Esophagus muscularis mucosa (tissue), 4 donors: ENCODE measurements around the gene PTPRN2. TPM values are rescaled to one million over a fixed set of nuclear protein-coding genes. Genes with fewer than 3 reads are reported as not detected.

Source experiments
- DNase-seq: peaks from one replicate; pipeline ENCODE4 v3.0.0-alpha.2; 2017; ENCODE audit errors: extremely low spot score
- H3K27ac ChIP-seq, 4 donors: fragments of 200-600 bp; sonication (generic); replicated peaks in 1 of 4; 1 replicate in 3 of 4; 2 replicates in 1 of 4; pipeline ENCODE4 v1.5.1; 2016 to 2019; ENCODE audit warnings: mild to moderate bottlenecking in 1 of 4
- H3K27me3 ChIP-seq, 4 donors: fragments of 200-600 bp; sonication (generic); one replicate each; pipeline versions ENCODE4 v1.5.1 to v1.6.0; 2016 to 2019
- H3K36me3 ChIP-seq, 4 donors: fragments of 200-600 bp; sonication (generic); one replicate each; pipeline ENCODE4 v1.5.1; 2016 to 2019
- H3K4me1 ChIP-seq, 4 donors: fragments of 200-600 bp; sonication (generic); one replicate each; pipeline ENCODE4 v1.5.1; 2016 to 2019
- H3K4me3 ChIP-seq, 4 donors: fragments of 200-600 bp; sonication (generic); 1 replicate in 2 of 4; 2 replicates in 2 of 4; pipeline ENCODE4 v1.5.1; 2016 to 2019; ENCODE audit warnings: mild to moderate bottlenecking in 4 of 4, moderate library complexity in 1 of 4
- H3K9me3 ChIP-seq, 4 donors: fragments of 200-600 bp; sonication (generic); 1 replicate in 3 of 4; 2 replicates in 1 of 4; pipeline ENCODE4 v1.5.1; 2016 to 2019
- EP300 ChIP-seq: sonication (generic); formaldehyde crosslinking; IDR thresholded peaks from one replicate; pipeline ENCODE4 v1.6.1; 2017; ENCODE audit warnings: antibody characterized with exemption
- POLR2A ChIP-seq: fragments of 450-650 bp; IDR thresholded peaks from one replicate; pipeline ENCODE4 v1.6.1; 2017; ENCODE audit warnings: antibody characterized with exemption, moderate library complexity, mild to moderate bottlenecking, low read depth
- POLR2AphosphoS5 ChIP-seq, 2 donors: sonication (generic); formaldehyde crosslinking; IDR thresholded peaks; one replicate each; pipeline ENCODE4 v1.6.1; 2017; ENCODE audit warnings: antibody characterized with exemption in 2 of 2
- WGBS: methylation state at CpG from one replicate; pipeline ENCODE4 v1.1.5; 2018; 5-methylcytosine and 5-hydroxymethylcytosine counted together
- intact Hi-C: fragments of 100-400 bp; cut with DNase I; formaldehyde crosslinking; loops from one replicate; pipeline ENCODE4 v1.15.1; 2023
- total RNA-seq, 4 donors: library from RNA; depleted of rRNA; stranded (reverse); fragments of >200 nt; gene quantifications; one replicate each; pipeline versions ENCODE4 v1.1.0 to v1.2.1, GENCODE V29; 2016
- TF ChIP-seq, protein P1 (sequence below), 3 experiments: fragments of 200-600 bp in 2 of 3; fragments of 450-650 bp in 1 of 3; sonication (generic) in 2 of 3; IDR thresholded peaks; one replicate each; pipeline ENCODE4 v1.5.1; 2017 to 2019; ENCODE audit warnings: antibody characterized with exemption in 3 of 3, mild to moderate bottlenecking in 2 of 3, moderate library complexity in 1 of 3

PTPRN2 gene
- total RNA-seq, 4 donors from 2014 or later, result 2.1 to 3.1 (median 3.1) TPM

DNA sequence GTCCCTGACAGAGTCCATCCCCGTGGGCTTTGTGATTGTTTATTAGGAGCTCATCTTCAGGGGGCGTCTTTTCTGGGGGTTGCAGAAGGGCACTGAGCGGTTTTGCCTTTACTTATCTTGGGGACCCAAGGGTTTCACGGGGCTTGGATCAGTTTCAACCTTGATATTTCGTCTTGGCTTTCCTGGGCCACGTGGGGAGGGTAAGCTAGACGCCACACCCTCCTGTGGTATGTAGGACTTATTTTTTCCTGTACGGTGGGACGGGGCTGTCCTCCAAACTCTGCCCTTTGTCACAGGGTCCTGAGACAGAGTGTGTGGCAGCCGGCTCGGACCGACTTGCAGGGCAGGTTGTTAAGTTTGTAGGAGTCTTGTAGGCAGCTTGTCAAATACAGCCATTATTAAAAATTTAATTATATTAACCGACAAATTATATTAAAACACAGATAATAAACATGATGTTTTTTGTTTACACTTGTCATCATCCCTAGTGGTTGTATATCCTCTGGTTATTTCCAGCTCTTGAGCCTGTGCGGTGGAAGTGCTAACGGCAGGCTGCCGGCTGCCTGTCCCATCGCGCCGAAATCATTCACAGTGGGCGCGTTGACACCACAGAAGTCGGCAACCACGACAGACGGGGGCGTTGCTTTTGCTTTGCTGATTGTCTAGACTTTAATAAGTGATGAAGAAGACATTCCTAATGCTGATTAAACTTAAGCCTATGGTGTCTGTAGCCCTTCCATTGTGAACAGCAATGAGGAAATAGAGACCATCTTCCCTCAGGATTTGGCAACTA lies 1057.7 kb downstream of the PTPRN2 start:
- intact Hi-C loops, result no loop called here
- no peak for DNase-seq
- 73% methylated on average over 25 of the region's 25 CpGs for WGBS
- no peak overlapping the region for H3K27ac ChIP-seq
- H3K9me3 ChIP-seq, result peaks cover 0 to 43% (median 17%) of the 10 kb centered on the region in 4 donors
- no peaks in the 10 kb centered on the region for H3K36me3 ChIP-seq
- TF ChIP-seq POLR2A, result no peak
- TF ChIP-seq EP300, result no peak
- TF ChIP-seq, protein P1, sequence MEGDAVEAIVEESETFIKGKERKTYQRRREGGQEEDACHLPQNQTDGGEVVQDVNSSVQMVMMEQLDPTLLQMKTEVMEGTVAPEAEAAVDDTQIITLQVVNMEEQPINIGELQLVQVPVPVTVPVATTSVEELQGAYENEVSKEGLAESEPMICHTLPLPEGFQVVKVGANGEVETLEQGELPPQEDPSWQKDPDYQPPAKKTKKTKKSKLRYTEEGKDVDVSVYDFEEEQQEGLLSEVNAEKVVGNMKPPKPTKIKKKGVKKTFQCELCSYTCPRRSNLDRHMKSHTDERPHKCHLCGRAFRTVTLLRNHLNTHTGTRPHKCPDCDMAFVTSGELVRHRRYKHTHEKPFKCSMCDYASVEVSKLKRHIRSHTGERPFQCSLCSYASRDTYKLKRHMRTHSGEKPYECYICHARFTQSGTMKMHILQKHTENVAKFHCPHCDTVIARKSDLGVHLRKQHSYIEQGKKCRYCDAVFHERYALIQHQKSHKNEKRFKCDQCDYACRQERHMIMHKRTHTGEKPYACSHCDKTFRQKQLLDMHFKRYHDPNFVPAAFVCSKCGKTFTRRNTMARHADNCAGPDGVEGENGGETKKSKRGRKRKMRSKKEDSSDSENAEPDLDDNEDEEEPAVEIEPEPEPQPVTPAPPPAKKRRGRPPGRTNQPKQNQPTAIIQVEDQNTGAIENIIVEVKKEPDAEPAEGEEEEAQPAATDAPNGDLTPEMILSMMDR (IDR thresholded peaks at IDR 0.05), result no peak
- TF ChIP-seq POLR2AphosphoS5 (IDR thresholded peaks at IDR 0.05), result no peak
- no peaks in the 10 kb centered on the region for H3K4me1 ChIP-seq
- H3K4me3 ChIP-seq, result no peak overlapping the region
- peaks cover 0 to 20% (median 0%) of the 10 kb centered on the region in 4 donors for H3K27me3 ChIP-seq

DNA sequence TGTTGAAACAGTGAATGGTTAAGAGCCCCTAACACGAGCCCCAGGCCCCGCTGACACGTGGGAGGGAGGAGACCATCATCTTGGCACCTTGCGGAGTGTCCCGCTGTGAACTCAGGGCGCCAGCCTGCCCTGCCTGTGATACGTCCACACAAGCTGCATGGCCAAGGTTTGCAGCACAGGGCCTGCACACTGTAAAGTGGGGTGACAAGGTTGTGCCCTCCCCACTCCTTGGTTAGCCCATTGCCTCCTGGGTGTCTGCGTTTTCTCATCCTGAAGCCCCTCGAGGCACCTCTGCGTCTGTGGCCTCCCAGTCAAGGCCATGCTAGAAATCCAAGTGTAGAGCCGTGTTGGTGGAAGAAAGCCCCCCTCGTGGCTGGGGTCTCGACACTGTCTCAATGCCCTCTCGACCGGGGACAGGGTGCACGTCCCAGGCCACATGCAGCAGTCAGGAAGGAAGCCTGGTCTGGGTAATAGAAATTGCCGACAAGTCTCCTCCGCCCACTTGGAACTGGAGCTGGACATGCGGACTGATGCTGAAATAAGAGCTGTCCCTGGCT lies 1058.8 kb downstream of the PTPRN2 start:
- Histone ChIP-seq H3K27me3 (peaks cover 0 to 27% (median 0%) of the 10 kb centered on the region in 4 donors), H3K36me3 (no peaks in the 10 kb centered on the region), H3K27ac (no peak overlapping the region), H3K4me1 (no peaks in the 10 kb centered on the region), H3K9me3 (peaks cover 0 to 40% (median 17%) of the 10 kb centered on the region in 4 donors), H3K4me3 (no peak overlapping the region)
- WGBS, result 68% methylated on average over 19 of the region's 19 CpGs
- TF ChIP-seq, protein P1 (IDR thresholded peaks at IDR 0.05), result no peak
- no peak for TF ChIP-seq EP300
- TF ChIP-seq POLR2AphosphoS5 (IDR thresholded peaks at IDR 0.05), result no peak
- no peak for TF ChIP-seq POLR2A
- intact Hi-C loops, result no loop called here
- DNase-seq, result no peak

DNA sequence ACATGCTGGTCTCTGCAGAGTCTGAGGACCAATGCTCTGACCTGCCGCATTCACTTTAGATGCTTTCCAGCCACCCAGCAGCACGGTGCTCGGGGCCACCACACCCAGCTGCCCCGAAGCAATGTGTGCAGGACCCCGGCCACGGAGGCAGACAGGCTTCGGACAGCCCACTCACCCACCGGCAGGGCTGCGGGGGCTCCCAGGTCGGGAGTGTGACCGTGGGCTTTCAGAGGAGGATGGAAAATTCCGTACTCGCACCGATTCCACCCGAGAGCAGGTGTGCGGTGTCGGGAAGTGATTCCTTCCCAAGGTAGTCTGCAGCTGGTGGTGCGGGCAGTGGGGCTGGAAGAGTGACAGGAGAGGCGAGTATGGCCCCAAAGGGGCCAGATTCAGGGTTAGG lies 1059.9 kb downstream of the PTPRN2 start:
- 86% methylated on average over 18 of the region's 19 CpGs for WGBS
- Histone ChIP-seq H3K36me3 (no peaks in the 10 kb centered on the region), H3K4me3 (no peak overlapping the region), H3K4me1 (no peaks in the 10 kb centered on the region), H3K27me3 (peaks cover 0 to 34% (median 0%) of the 10 kb centered on the region in 4 donors), H3K27ac (no peak overlapping the region), H3K9me3 (peaks cover 0 to 32% (median 10%) of the 10 kb centered on the region in 4 donors)
- DNase-seq, result no peak
- intact Hi-C loops, result no loop called here
- TF ChIP-seq POLR2A, result no peak
- TF ChIP-seq, protein P1 (IDR thresholded peaks at IDR 0.05), result no peak

DNA sequence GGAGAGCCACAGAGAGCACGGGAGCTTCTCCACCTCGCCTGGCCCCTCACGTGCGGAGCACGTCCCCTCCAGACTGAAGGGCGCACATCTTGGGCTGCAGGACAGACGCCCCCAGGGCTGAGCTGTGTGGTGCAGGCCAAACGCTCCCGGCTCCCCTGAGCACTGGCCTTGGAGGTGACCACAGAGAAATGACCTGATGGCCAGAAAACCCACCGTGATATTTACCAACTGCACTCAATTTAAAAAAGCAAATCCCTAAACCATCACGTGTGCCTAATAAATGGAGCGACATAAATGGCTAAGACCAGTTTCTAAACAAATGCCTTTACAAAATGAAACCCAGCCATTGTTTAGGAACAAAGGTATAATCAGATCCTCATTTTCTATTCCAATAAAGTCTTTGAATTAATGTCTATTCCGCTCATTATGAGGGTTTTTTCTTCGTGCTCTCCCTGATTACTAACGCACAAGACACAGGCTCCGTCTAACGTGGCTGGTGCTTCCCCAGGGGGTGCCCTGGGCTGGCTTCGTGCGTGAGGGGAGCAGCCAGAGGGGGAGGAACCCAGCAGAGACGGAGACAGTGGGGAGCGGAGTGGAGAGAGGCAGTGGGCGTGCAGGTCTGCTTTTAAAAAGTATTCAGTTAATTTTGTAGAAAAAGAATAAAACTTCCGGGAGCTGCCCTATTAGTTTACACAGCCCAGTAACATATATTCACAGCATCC lies 1060.5 kb downstream of the PTPRN2 start:
- peaks cover 0 to 34% (median 0%) of the 10 kb centered on the region in 4 donors for H3K27me3 ChIP-seq
- no peak overlapping the region for H3K27ac ChIP-seq
- H3K9me3 ChIP-seq, result peaks cover 0 to 26% (median 5%) of the 10 kb centered on the region in 4 donors
- TF ChIP-seq POLR2A (no peak), POLR2AphosphoS5 (IDR thresholded peaks at IDR 0.05) (no peak), EP300 (no peak)
- TF ChIP-seq, protein P1 (IDR thresholded peaks at IDR 0.05), result no peak
- DNase-seq, result no peak
- no peaks in the 10 kb centered on the region for H3K4me1 ChIP-seq
- intact Hi-C loops, result no loop called here
- H3K4me3 ChIP-seq, result no peak overlapping the region
- WGBS, result 62% methylated on average over 16 of the region's 23 CpGs
- H3K36me3 ChIP-seq, result no peaks in the 10 kb centered on the region
